BLaER1 treated with 17β-estradiol and CSF1 and Interleukin-3, amounts not matched to agents 10 nM and 100 nM (cell line): ENCODE measurements around the gene MCC.

ENCODE experiments used
- H3K27ac ChIP-seq, 11 experiments: shearing (Covaris generic); formaldehyde crosslinking; 2 replicates each; pipeline ENCODE4 v1.8.1; 2022
- H3K27me3 ChIP-seq, 11 experiments: shearing (Covaris generic); formaldehyde crosslinking; 2 replicates each; pipeline ENCODE4 v1.8.1; 2022
- H3K36me3 ChIP-seq, 11 experiments: shearing (Covaris generic); formaldehyde crosslinking; 2 replicates each; pipeline ENCODE4 v1.8.1; 2022
- H3K4me1 ChIP-seq, 10 experiments: shearing (Covaris generic); formaldehyde crosslinking; 2 replicates each; pipeline ENCODE4 v1.8.1; 2022
- H3K4me2 ChIP-seq, 11 experiments: shearing (Covaris generic); formaldehyde crosslinking; 2 replicates each; pipeline ENCODE4 v1.8.1; 2022
- H3K4me3 ChIP-seq, 10 experiments: shearing (Covaris generic); formaldehyde crosslinking; 2 replicates each; pipeline ENCODE4 v1.8.1; 2022
- H3K9ac ChIP-seq, 11 experiments: shearing (Covaris generic); formaldehyde crosslinking; 2 replicates each; pipeline ENCODE4 v1.8.1; 2022
- H3K9me3 ChIP-seq, 11 experiments: shearing (Covaris generic); formaldehyde crosslinking; replicated peaks in 1 of 11; 2 replicates each; pipeline ENCODE4 v1.8.1; 2022
- H4K20me1 ChIP-seq, 11 experiments: shearing (Covaris generic); formaldehyde crosslinking; 2 replicates each; pipeline ENCODE4 v1.8.1; 2022
- Cebpa-rat ChIP-seq, 11 experiments: shearing (Covaris generic); IDR thresholded peaks; 2 replicates each; pipeline ENCODE4 v1.8.1; 2022

MCC gene

DNA sequence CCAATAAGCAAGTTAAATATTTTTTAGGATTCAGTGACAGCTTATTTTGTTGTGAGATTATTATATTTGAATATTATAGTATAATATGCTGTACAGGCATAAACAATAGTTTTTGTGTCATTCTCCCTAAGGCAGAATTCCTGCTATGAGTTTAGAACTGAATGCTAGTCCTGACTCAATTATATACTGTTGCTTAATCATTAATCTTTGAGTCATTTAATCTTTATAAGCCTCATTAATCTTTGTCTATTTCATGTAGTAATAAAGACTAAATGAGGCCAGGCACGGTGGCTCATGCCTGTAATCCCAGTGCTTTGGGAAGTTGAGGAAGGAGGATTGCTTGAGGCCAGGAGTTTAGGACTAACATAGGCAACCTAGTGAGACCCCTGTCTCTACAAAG is 515.2 kb downstream of the MCC start:
- Histone ChIP-seq H3K9ac (no peak overlapping the region), H3K27me3 (no peaks in the 10 kb centered on the region), H3K36me3 (no peaks in the 10 kb centered on the region), H3K4me2 (no peak overlapping the region), H3K4me1 (peaks cover 0 to 10% (median 6%) of the 10 kb centered on the region in 10 experiments; a peak in 11 of 20 replicates), H3K9me3 (peaks cover 0 to 4% (median 0%) of the 10 kb centered on the region in 11 experiments; a peak in 2 of 22 replicates), H4K20me1 (peaks cover 0 to 9% (median 5%) of the 10 kb centered on the region in 11 experiments; a peak in 15 of 22 replicates), H3K27ac (no peak overlapping the region), H3K4me3 (no peak overlapping the region)
- no peak for TF ChIP-seq Cebpa-rat (IDR thresholded peaks at IDR 0.05)
